C4-2B (cell line): Measurements from ENCODE around the gene TFAP2E.
"Not testable (repeated sequence)": the region's sequence is repeated elsewhere in the genome, so short reads cannot be mapped to it uniquely, and the experiment has no call there.

Experiments
- H3K27ac ChIP-seq: fragments of 450-650 bp; 2 replicates; pipeline ENCODE4 v1.5.1; 2017
- CTCF ChIP-seq: fragments of 450-650 bp; conservative IDR thresholded peaks from 2 replicates; pipeline ENCODE4 v1.5.1; 2017; ENCODE audit warnings: mild to moderate bottlenecking
- ZFX ChIP-seq: fragments of 450-650 bp; IDR thresholded peaks from 2 replicates; pipeline ENCODE4 v1.6.1; 2017

The TFAP2E gene

DNA sequence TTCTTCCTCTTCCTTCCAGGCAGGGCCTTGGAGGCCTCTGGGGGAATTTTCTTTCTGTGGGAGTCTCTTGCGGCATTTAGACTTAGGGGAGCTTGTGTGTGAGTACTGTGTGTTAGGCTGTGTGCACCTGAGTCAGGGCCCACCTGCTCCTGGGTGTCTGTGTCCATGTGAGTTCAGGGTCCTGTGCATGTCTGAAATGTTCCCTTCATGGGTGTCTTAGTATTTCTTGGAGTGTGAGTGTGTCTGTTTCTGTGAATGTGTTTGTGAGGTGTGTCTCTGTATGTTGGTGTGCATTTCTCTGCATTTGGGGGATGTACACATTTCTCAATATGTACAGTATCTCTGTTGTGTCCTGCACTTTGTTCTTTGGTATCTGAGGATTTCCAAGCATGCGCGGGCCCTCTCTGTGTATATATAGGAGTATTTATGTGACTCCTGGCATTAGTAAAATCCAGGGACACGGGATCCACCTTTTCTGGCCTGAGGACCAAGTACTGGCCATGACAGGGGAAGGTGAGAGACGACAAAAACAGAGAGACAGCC is 2.4 kb downstream of the TFAP2E start:
- no peak for TF ChIP-seq CTCF
- no peak for TF ChIP-seq ZFX
- H3K27ac ChIP-seq = peak overlapping the region; percentile 68

- TF ChIP-seq CTCF (no peak), ZFX (no peak)
- H3K27ac ChIP-seq = peak overlapping the region; percentile 68; the same call in 1 of the 2 replicates
These were observed 3.1 kb downstream of the TFAP2E start for GRCh38 chr1:35576061-35576765.

DNA sequence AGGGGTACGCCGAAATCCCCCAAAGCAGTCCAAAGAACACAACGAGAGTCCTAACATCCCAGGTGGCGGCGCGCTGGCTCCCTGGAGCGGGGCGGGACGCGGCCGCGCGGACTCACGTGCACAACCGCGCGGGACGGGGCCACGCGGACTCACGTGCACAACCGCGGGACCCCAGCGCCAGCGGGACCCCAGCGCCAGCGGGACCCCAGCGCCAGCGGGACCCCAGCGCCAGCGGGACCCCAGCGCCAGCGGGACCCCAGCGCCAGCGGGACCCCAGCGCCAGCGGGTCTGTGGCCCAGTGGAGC is 3.6 kb downstream of the TFAP2E start:
- not testable (repeated sequence) for H3K27ac ChIP-seq

- H3K27ac ChIP-seq = no peak overlapping the region
- TF ChIP-seq CTCF (no peak), ZFX (no peak)
These were observed 4.2 kb downstream of the TFAP2E start for GRCh38 chr1:35577071-35577998.

GRCh38 chr1:35580949-35581388 is 7.9 kb downstream of the TFAP2E start:
- TF ChIP-seq CTCF (no peak), ZFX (no peak)
- H3K27ac ChIP-seq = no peak overlapping the region

DNA sequence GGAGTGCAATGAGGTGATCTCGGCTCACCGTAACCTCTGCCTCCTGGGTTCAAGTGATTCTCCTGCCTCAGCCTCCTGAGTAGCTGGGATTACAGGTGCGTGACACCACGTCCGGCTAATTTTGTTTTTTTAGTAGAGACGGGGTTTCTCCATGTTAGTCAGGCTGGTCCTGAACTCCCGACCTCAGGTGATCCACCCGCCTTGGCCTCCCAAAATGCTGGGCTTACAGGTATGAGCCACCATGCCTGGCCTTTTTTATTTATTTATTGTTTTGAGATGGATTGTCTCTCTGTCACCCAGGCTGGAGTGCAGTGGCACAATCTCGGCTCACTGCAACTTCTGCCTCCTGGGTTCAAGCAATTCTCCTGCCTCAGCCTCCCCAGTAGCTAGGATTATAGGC is 8.5 kb downstream of the TFAP2E start:
- not testable (repeated sequence) for H3K27ac ChIP-seq

DNA sequence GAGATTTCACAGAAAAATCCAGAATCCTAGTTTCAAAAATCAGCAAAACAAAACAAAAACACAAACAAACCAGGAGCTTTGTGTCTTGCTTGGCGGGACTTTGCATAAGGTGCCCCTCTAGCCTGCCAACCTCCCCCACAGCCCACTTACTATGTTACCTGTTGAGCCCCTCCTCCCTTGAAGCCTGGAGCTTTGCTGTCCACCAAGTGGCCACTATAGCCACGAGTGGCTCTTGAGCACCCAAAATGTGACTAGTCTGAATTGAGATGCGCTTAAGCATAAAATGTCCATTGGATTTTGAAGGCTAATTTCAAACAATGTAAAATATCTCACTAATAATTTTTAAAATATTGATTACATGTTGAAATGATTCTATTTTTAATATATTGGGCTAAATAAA is 12.2 kb downstream of the TFAP2E start:
- no peak for TF ChIP-seq ZFX
- no peak for TF ChIP-seq CTCF
- no peak overlapping the region for H3K27ac ChIP-seq

DNA sequence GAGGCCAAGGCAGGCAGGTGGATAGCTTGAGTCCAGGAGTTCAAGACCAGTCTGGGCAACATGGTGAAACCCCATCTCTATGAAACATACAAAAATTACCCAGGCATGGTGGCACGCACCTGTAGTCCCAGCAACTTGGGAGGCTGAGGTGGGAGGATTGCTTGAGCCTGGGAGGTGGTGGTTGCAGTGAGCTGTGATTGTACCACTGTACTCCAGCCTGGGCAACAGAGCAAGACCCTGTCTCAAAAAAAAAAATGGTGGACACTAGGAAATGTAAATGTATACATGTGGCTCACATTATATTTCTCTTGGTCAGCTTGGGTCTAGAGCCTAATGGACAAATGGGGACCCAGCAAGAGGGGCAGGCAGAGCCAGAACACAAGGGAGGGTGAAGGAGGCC is 12.7 kb downstream of the TFAP2E start:
- H3K27ac ChIP-seq = not testable (repeated sequence)

DNA sequence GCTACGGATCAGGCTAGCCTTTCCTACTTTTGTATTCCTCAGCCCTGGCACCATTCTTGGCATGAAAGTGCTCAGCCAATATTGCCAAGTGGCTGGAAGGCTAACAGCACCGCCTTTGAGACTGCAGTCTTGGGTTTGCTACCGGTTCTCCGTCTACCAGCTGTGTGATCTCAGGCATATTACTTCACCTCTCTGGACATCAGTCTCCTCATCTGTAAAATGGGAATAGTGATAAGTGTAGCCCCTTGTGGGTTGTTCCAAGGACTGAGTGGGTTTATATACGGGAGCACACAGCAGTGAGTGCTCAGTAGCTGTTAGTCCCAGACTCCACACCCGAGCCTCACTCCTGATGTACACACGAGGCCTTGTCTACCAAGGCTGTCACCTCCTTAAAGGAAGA is 13.7 kb downstream of the TFAP2E start:
- no peak overlapping the region for H3K27ac ChIP-seq
- no peak for TF ChIP-seq CTCF
- TF ChIP-seq ZFX = no peak
